GM13977 (cell line): ENCODE results near the gene CHRDL2.
"Not testable (repeated sequence)": the region's sequence is repeated elsewhere in the genome, so short reads cannot be mapped to it uniquely, and the experiment has no call there.

ENCODE experiments used
- DNase-seq: peaks from one replicate; pipeline ENCODE4 v3.0.0; 2012; ENCODE audit warnings: low spot score
- in situ Hi-C: fragments of 300-500 bp; cut with MboI; formaldehyde crosslinking; loops from one replicate; pipeline ENCODE4 v1.12.0; 2022; ENCODE audit warnings: low sequenced_read_pairs, low pct_unique_long_range_greater_than_20kb, mixed read lengths, inconsistent platforms; ENCODE audit not compliant: unreplicated experiment
- TF ChIP-seq, protein P1 (sequence below): IDR thresholded peaks from 2 replicates; pipeline ENCODE4 v1.5.1; 2012; ENCODE audit warnings: mild to moderate bottlenecking, control low read depth; ENCODE audit not compliant: insufficient read depth; ENCODE audit errors: extremely low read depth, missing control alignments

CHRDL2 gene

DNA sequence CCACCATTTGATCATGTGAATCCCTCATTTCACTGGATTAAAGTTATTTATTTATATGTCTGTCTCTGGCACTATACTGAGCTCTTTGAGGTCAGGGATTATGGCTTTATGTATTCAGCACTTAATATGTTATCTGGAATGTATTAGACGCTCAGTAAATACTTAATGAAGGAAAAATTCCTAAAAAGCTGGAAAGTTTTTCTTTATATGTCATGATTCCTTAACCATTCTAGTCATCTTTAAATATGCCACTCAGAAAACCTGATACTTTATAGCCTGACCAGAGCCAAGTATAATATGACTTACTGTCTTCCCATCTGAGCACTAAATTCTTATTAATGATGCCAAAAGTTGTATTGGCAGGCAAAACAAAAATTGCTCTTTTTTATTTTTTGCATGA lies 44.5 kb upstream of the CHRDL2 start:
- in situ Hi-C loops, result no loop called here
- DNase-seq, result no peak
- TF ChIP-seq, protein P1, sequence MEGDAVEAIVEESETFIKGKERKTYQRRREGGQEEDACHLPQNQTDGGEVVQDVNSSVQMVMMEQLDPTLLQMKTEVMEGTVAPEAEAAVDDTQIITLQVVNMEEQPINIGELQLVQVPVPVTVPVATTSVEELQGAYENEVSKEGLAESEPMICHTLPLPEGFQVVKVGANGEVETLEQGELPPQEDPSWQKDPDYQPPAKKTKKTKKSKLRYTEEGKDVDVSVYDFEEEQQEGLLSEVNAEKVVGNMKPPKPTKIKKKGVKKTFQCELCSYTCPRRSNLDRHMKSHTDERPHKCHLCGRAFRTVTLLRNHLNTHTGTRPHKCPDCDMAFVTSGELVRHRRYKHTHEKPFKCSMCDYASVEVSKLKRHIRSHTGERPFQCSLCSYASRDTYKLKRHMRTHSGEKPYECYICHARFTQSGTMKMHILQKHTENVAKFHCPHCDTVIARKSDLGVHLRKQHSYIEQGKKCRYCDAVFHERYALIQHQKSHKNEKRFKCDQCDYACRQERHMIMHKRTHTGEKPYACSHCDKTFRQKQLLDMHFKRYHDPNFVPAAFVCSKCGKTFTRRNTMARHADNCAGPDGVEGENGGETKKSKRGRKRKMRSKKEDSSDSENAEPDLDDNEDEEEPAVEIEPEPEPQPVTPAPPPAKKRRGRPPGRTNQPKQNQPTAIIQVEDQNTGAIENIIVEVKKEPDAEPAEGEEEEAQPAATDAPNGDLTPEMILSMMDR, result no peak

DNA sequence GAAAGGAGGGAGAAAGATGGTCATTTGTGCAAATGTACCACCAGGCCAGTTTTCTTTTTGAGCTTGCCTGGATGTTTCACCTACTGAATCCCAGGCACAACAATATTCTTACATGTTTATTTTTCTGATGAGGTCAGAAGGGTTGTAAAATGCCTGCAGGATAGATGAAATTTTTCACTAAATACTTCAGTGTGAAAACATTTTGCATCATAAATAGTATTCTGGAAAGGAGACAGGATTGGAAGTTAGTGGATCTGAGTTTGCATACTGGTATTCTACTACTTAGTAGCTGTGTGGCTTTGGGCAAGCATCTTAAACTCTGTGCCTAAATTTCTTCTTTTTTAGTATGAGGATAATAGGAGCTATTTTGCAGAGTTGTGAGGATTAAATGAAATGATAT lies 42.2 kb upstream of the CHRDL2 start:
- no peak for DNase-seq
- TF ChIP-seq, protein P1, result no peak
- in situ Hi-C loops, result no loop called here

DNA sequence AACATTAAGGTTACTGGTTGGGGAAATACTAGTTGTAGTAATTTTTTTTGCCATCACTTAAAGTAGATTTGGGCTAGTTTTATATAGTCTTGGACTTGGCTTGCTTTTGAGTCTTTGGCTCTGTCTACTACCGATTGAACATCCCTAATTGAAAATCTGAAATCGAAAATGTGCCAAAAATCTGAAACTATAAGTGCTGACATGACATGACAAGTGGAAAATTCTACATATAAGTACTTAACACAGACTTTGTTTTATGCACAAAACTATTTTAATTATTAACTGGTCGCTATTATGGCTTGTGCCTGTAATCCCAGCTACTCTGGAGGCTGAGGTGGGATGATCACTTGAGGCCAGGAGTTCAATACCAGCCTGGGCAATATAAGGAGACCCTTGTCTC lies 39.9 kb upstream of the CHRDL2 start:
- TF ChIP-seq, protein P1, result no peak
- no peak for DNase-seq
- in situ Hi-C loops, result no loop called here

DNA sequence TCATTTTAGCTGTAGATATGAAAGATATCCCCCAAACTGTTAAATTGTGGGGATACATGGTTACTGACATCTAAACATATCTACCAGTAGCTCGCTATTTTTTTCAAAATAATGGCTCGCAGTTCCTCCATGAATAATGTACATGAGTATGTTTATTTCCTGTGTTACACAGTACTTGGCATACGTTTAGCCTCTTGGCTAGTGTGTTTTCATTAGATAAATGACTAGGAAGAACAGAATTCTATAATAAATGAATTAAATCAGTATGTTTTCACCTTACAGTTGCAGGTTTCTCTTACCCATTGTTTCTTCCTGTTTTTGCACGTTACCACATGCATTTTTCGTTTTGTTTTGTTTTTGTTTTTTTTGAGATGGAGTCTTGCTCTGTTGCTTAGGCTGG lies 39.2 kb upstream of the CHRDL2 start:
- TF ChIP-seq, protein P1, result no peak

DNA sequence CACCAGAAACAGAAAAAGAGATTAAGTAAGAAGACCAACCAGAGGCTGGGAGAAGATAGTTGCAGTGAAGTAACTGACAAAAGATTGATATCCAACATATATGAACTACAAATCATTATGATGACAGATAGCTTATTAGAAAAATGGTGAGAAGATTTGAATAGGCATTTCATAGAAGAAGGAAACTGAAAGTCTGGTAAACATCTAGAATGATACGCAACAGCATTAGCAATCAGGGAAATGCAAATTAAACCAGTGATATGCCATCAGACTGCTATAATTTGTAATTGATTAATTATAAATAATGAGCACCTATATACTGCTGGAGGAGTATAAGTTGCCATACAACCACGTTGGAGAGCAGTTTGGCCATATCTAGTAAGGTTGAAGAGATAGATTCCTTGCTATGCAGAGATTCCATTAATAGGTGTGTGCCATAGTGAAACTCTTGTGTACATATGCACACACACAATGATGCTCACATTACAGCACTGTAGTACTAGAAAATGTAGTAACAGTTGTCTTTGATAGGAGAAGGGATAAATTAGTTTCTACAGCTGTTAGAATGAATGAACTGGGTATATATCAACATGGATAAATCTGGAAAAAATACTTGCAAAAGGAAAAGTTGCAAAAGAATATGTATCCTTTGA lies 38.0 kb upstream of the CHRDL2 start:
- TF ChIP-seq, protein P1, result no peak
- DNase-seq, result no peak
- in situ Hi-C loops, result no loop called here

More for the DNA sequence above, 39.2 kb upstream of the CHRDL2 start:
- in situ Hi-C loops, result no loop called here
- no peak for DNase-seq

DNA sequence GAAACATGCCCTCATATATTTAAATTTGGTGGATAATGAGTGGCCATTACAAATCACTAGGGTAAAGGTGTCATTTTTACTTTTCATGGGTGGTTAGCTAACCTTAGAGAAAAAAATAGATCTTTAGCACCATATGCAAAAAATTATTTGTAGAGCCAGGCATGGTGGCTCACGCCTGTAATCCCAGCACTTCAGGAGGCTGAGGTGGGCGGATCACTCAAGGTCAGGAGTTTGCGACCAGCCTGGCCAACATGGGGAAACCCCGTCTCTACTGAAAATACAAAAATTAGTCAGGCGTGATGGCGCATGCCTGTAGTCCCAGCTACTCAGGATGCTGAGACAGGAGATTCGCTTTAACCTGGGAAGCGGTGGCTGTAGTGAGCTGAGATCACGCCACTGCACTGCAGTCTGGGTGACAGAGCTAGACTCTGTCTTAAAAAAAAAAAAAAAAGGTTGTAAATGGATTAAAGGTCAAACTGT lies 37.0 kb upstream of the CHRDL2 start:
- in situ Hi-C loops, DNase-seq: not testable (repeated sequence)

DNA sequence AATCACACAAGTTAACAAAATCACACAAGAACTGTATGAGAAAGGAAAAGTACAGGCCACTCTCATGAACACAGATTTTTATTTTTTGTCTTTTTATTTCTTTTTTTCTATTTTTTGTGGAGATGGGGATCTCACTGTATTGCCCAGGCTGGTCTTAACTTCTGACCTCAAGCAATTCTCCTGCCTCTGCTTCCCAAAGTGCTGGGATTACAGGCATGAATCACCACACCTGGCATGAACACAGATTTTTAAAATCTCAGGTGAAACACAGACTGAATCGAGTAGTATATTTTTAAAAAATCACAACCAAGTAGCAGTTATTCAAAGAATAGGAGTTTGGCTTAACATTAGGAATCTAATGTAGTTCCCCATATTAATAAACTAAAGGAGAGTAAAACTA lies 35.7 kb upstream of the CHRDL2 start:
- TF ChIP-seq, protein P1, result no peak
- no peak for DNase-seq

More for the DNA sequence above, 35.7 kb upstream of the CHRDL2 start:
- in situ Hi-C loops, result no loop called here
